PC-3 (cell line): ENCODE results near the gene RPS6KA1.

Experiments used
- CTCF ChIP-seq: fragments of 300-600 bp; sonication (generic); conservative IDR thresholded peaks from 2 replicates; pipeline ENCODE4 v1.5.1; 2017; ENCODE audit warnings: antibody characterized with exemption, low read depth, mild to moderate bottlenecking, low read length
- EZH2 ChIP-seq: fragments of 300-600 bp; sonication (generic); IDR thresholded peaks from one replicate; pipeline ENCODE4 v1.6.1; 2017; ENCODE audit warnings: antibody characterized with exemption, mild to moderate bottlenecking, low read length; ENCODE audit not compliant: unreplicated experiment
- EZH2phosphoT487 ChIP-seq: fragments of 300-600 bp; sonication (generic); IDR thresholded peaks from 2 replicates; pipeline ENCODE4 v1.6.1; 2018; ENCODE audit warnings: mild to moderate bottlenecking, antibody characterized with exemption, low read length, borderline replicate concordance

GRCh38 chr1:26581287-26581651, 51.7 kb downstream of the RPS6KA1 start:
- TF ChIP-seq CTCF: no peak
- no peak for TF ChIP-seq EZH2
- TF ChIP-seq EZH2phosphoT487: no peak
